GM21786 (cell line): Measurements from ENCODE around the gene MICU1.
A peak's percentile ranks its signal among the peaks of the same experiment; 100 is the strongest.
"Not testable (repeated sequence)": the region's sequence is repeated elsewhere in the genome, so short reads cannot be mapped to it uniquely, and the experiment has no call there.

Source experiments
- ATAC-seq: cut with Tn5 transposase; IDR thresholded peaks from one replicate; pipeline ENCODE4 v1.9.1; 2021; ENCODE audit not compliant: unreplicated experiment

Gene MICU1

DNA sequence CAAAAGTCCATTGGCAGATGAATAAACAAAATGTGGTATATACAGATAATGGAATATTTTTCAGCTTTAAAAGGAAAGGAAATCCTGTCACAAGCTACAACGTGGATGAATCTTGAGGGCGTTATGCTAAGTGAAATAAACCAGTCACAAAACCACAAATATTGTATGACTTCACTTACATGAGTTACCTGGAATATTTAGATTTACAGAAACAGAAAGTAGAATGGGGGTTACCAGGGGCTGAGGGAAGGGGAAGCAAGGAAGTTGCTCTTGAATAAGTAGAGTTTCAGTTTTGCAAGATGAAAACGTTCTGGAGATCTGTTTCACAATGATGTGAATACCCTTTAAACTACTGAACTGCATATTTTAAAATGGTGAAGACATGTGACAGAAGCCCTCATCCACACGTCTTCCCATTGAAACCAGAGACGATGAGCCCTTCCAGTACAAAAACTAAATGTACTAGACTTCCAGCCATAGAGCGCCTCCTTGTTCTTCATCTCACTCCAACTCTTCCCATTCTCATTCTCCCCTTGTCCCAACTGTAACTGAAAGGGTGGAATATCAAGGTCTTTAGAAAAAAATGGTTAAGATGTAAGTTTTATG lies 62.4 kb downstream of the MICU1 start:
- peak; percentile 52 for ATAC-seq

DNA sequence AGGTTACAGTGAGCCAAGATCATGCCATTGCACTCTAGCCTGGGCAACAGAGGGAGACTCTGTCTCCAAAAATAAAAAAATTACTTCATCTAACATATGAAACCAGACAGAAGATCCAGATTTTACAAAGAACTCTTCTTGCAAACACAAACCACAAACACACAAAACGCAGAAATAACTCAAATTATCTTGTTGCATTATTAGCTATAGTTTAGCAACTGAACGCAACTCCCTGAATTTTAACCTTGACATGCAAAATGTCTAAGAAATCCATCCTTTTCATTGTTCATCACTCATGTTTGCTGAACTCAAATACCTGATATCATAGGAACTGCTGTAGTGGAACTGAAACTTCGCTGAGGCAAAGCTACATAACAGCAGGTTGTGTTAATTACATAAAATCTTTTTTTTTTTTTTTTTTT lies 64.1 kb downstream of the MICU1 start:
- peak; percentile 45 for ATAC-seq

DNA sequence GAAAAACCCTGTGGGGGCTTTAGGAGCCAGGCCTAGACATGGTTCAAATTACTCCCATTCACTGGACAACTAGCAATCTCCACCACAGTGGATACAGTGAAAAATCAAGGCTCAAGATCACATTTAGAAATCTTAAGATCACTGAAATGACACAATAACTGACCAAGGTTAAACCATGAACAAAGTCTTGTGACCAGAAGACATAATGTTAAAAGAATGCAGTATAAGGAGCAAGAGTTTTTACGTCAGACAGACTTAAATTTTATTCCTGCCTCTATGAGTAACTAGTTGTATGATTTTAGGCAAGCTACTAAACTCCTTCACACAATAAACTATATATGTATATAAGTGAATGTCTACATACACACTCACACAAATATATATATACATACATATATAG lies 68.5 kb downstream of the MICU1 start:
- no peak for ATAC-seq

DNA sequence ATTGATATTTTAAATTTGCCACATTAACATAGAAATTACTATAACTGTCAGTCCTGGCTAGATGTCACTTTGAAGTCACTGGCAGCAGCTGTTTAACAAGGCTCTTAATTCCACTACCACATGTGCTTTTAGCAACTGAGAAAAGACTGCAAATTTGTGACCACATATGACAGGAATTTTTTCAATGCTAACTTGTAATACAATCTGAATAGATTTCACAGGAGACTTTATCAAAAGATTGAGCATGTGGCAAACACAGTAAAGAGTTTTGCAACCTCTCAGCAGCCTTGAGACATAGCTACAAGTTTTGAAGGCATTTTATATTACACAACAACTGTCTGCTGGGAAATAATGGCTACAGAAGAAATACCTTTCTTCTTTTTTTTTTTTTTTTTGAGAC lies 73.0 kb downstream of the MICU1 start:
- no peak for ATAC-seq

DNA sequence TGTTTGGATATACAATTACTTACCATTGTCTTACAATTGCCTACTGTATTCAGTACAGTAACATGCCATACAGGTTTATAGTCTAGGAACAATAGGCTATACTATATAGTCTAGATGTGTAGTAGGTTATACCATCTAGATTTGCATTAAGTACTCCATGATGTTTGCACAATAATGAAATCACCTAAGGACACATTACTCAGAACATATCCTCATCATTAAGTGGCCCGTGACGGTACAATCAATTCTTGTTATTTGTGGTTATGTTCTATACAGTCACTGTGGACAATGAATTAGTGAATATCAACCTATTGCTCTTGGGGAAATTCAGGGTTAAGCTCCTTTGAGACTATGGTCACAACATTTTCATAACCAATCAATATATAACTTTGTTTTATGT lies 75.6 kb downstream of the MICU1 start:
- no peak for ATAC-seq

DNA sequence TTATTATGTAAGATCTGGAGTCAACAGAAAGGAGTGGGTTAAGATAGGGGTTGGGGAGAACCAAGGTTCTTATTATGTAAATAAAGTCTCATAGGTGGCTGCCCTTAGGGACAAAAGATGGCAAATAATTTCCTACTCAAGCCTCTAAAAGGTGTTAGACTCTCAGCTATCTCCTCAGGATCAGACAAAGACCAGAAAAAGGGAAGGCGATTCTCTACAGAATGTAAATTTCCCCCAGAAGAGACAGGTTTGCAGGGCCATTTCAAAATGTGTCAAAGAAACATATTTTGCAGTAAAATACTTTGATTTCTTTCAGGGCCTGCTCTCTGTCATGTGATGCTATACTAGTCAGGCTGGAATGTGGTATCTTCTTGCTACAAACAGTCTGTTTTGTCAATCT lies 80.3 kb downstream of the MICU1 start:
- no peak for ATAC-seq

DNA sequence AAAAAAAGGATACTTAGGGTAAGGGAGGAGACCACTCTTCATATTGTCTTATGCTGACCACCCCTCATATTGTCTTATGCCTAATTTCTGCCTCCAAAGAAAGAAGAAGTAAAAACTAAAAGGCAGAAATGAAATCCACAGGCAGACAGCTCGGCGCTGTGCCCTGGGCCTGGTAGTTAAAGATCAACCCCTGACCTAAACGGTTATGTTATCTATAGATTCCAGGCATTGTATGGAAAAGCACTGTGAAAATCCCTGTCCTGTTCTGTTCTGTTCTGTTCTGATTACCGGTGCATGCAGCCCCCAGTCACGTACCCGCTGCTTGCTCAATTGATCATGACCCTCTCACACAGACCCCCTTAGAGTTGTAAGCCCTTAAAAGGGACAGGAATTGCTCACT lies 82.0 kb downstream of the MICU1 start:
- not testable (repeated sequence) for ATAC-seq

DNA sequence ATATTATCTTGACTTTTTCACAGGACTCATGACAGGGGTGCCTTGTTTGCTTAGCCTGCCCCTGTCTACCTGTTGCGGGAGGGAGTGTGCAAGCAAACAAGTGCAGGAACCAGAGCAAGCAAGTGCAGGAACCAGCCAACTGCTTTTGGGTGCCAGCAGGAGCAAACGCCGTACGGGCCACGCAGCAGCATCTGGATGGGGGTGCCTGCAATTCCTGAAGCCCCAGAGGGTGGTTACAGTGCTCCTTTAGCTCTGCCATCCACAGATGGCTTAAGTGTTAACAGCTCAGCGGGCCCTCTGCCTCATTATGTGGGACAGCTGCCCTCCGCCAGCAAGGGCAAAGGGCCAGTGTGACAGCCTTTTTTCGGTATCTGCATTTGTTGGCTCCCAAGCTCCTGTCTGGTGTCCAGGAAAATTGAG lies 83.5 kb downstream of the MICU1 start:
- ATAC-seq, result no peak

DNA sequence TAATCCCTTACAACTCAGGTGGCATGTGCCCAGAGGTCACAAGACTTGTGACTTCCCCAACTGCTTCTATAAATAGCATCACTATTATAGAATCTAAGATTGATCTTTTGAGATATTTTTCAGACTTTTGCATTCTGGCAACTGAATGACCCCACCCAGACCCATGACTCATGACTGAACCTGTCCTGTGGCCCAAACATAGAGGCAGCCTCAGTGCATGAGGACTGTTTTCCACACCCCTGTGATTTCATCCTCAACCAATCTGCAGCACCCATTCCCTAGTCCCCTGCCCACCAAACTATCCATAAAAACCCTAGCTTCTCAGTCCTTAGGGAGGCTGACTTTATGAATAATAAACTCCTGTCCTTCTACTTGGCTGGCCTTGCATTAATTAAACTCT lies 84.5 kb downstream of the MICU1 start:
- no peak for ATAC-seq

DNA sequence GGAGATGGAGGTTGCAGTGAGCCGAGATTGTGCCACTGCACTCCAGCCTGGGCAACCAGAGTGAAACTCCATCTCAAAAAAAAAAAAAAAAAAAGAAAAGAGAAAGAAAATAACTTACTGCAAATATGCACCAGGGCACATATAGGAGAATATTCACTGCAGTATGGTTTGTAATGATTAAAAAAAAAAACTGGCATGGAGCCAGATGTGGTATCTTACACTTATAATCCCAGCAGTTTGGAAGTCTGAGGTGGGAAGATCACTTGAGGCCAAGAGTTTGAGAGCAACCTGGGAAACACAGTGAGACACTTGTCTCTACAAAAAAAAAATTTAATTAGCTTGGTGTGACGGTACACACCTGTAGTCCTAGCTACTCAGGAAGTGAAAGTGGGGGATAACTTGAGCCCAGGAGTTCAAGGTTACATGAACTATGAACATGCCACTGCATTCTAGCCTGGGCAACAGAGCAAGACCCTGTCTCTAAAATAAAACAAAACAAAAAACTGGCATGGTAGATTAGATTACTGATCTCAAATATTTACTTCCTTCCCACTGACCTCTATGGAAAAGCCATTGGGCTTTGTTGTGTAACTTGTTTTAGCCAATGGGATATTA lies 85.6 kb downstream of the MICU1 start:
- ATAC-seq, result no peak

DNA sequence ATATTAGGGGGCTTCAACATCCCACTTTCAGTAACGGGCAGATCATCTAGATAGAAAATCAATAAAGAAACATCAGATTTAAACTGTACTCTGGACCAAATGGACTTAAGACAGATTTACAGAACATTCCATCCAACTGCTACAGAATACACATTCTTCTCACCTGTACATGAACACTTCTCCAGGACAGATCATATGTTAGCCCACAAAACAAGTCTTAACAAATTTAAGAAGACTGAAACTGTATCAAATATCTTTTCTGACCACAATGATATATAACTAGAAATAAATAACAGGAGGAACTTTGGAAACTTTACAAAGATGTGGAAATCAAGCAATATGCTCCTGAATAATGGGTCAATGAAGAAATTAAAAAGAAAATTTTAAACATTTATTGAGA lies 86.7 kb downstream of the MICU1 start:
- ATAC-seq, result no peak

DNA sequence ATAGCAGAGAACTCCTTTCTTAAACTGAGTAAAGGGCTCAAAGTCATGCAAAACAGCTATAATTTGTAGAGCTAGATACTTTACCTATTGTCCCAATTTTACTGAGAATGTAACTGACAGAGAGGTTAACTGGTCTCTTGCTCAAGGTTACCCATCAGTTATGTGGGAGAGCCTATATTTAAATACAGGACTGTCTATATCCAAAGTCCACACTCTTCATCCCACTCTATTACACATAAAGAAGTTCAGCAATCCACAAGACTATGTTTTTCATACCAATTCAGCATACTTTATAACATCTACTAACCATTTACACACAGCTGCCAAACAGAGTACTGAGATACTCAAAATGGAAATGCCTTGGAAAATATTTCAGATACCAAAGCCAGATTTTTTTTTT lies 100.2 kb downstream of the MICU1 start:
- ATAC-seq, result no peak

DNA sequence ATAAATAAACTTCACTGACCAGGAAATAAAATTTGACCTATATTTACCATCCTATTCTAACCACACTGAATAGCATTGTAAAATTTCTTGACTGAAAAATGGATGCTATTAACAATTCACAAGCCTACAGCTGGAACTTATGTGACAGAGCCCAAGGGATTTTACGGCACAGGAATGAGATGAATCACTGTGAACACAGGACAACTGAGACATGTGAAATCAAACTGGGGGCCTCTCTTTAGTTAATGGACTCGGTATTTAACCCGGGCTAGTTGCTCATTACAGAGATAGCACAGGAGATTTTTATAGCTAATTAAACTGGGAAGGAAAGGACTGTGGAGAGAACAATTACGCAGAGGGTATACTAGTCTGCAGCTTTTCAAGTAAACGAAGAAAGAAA lies 100.6 kb downstream of the MICU1 start:
- no peak for ATAC-seq

DNA sequence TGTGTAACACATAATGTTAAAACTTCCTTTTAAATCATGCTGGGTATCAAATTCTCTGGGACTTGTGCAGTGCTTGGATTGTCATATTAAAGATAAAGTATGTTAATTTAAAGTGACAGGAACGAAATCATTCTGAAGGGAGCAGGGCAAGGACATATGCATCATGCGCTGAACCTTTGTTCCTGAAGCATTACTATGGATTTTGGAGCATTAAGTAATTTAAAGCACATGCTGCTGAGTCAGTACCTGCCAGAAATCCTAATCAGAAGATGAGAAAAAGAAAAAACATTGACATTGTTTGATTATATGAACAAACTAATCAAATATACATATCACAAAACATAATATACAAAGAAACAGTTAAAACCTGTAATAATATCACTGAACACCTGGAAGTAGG lies 101.4 kb downstream of the MICU1 start:
- ATAC-seq, result no peak

DNA sequence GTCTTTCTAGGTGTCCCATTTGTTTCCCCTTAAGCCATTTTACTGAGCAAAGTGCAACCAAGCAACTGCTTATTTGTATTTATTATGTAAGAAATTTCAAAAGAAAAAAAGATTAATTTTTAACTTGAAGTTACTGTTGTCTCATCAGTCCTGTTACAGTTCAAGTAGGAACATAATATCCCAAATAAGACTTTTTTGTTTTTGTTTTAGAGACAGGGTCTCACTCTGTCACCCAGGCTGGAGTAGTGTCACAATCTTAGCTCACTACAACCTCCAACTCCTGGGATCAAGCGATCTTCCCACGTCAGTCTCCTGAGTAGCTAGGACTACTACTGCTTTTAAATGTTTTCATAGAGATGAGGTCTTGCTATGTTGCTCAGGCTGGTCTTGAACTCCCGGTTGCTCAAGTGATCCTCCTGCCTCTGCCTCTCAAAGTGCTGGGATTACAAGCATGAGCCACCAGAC lies 101.9 kb downstream of the MICU1 start:
- ATAC-seq, result no peak

DNA sequence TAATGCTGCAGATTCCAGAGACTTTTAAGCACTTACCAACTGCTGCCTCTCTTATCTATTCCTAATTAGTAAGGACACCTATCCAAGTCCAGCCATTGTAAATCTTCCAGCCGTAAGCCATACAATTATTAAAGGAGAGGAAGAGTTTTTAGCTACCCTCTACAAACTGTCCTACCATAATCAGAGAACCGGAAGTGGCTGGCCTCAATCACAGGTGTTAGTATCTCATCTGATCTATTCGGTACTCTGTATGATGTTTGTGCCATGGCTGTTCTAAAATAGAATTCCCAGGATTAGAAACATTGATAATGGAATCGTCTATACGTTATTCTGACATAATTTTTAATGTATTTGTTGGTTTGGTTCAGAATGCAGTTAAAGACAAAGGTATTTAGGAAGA lies 102.8 kb downstream of the MICU1 start:
- ATAC-seq, result no peak

DNA sequence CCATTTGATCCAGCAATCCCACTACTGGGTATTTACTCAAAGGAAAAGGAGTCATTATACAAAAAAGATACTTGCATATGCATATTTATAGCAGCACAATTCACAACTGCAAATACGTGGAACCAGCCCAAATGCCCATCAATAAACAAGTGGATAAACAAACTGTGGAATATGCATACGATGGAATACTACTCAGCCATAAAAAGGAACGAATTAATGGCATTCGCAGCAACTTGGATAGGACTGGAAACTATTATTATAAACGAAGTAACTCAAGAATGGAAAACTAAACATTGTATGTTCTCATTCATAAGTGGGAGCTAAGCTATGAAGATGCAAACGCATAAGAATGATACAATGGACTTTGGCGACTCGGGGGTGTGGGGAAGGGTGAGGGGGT lies 108.6 kb downstream of the MICU1 start:
- no peak for ATAC-seq

DNA sequence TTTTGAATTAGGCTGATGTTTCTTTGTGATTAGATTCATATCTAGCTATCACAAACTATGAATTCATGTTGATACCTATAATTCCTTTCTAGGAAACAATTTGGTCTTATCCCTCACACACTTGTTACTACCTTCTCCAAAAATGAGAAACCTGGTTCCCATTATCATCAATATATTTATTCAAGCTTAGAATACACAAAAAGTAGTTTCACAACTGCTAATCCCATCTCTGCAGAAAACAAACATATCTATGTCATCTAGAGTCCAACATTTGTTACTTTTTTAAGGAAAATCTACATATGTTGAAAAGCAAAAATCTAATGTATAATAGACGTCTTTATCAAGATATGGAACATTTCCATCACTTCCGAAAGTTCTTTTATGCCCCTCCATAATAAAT lies 110.4 kb downstream of the MICU1 start:
- no peak for ATAC-seq

DNA sequence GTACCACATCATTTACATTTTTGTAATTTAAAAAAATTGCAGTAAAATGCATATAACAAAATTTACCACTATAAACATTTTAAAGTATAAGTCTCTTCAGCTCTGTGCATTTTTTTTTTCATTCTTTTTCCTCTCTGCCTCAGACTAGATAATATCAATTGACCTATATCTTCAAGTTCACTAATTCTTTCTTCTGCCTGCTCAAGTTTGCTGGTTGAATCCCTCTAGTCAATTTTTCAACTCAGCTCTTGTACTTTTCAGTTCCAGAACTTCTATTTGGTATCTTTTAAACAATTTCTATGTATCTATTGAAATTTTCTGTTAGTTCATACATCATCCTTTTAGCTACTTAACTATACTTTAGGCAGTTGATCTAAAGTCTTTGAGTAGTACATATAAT lies 112.0 kb downstream of the MICU1 start:
- ATAC-seq, result no peak

DNA sequence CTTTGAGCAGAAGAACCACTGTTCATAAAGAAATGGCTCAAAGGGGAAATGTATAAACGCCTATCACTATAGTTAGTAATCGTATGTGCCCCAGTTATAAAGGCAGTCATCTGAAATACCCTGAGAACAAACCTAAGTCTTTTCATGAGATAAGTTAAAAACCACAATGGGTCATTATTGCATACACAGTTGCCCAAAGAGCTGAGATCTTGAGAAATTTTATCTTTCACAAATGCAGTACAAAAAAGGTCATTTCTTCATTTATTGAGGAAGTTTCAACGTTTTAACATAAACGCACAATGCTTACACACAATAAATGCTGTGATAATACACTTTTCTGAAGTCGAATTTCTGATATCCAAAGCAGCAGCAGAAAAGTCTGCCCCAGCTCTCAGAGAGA lies 114.4 kb downstream of the MICU1 start:
- ATAC-seq, result no peak

DNA sequence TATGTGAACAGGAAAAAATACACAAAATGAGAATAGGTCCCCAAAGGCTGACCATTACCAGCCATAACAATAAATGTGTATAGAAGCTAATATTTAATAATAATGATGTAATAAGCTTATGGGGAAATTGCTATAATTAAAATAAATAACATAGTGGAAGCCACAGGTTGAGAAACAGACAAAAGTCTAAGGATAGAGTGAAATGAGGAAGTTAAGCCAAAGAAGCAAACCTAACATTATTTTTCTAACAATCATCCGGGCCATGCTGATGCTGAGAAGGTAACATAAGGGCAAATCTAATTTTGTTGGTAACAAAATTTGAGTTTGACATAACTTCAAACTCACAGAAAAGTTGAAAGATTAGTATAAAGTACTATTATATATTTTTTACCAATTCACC lies 115.9 kb downstream of the MICU1 start:
- no peak for ATAC-seq

DNA sequence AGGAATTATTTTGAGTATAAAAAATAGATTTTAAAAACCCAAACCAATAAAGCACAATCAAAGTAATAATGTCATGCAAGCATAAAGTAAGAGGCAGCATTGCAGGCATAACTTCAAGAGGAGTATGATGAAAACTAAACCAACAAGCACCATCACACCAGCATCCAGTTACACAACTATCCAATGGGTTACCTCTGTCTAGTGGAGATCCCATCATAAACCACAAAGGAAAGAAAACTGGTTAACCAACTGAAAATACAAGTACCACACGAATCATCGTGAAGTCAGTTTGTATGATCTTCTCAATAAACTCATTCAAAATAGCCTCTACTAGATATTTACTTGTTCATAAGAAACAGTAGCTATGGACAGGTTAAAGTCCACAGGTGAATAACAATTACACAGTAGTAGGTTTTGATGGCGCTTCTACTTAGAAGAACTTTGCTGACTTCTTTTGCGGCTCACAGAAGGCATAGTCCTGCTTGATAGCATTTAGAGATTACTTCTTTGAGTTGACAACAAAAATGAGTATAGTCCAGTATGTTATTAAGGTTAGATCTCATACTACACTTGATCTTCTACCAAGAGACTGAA lies 116.6 kb downstream of the MICU1 start:
- ATAC-seq, result no peak

DNA sequence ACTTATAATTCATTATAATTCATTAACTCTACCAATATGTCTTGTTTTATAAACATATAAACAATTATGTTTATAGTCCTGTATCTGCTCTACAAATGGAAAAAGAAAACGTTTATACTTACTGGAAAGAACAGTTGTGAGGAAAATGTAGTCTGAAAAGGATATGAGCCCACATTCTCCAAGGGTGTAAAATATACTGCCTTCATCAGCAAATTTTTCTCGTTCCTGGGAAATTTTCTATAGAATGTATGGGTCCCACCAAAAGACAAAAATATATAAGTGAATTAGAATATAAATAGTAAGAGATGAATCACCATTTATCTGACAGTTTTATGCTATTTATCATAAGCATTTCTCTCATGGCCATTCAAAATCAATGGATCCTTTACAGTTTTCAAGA lies 117.8 kb downstream of the MICU1 start:
- ATAC-seq, result no peak
